Erythroblast (primary cell): ENCODE measurements around the gene LEUTX.

Experiments used
- DNase-seq, 2 experiments: peaks; one replicate each; lab custom pipeline; 2025; lab: John Stamatoyannopoulos, UW
- GATA1 ChIP-seq: IDR thresholded peaks from 2 replicates; pipeline ENCODE4 v1.6.1; 2011; ENCODE audit warnings: low read depth, mild to moderate bottlenecking, control low read depth, low read length, moderate library complexity
- POLR2A ChIP-seq: IDR thresholded peaks from 2 replicates; pipeline ENCODE4 v1.6.1; 2011; ENCODE audit warnings: mild to moderate bottlenecking, low read length

The LEUTX gene, protein sequence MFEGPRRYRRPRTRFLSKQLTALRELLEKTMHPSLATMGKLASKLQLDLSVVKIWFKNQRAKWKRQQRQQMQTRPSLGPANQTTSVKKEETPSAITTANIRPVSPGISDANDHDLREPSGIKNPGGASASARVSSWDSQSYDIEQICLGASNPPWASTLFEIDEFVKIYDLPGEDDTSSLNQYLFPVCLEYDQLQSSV

DNA sequence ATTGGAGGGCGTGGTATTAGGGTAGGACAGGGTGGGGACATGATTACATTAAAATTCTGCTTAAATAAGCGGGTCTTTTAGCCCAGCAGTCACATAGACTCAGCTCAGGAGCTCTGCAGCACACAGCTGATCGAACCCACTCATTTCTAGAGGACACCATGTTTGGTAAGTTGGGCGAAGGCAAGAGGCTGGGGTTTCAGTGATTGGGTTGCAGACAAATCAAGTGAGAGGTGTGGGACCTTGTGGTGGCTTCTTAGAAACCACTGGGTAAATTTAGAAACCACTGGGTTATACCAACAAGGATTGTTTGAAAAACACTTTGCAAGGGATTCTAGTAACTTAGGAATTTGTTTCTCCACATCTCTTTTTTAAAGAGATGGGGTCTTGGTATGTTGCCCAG is at the start of gene LEUTX:
LEUTX (plus strand) TSS at position 92 of the 400 bp plus-strand sequence; CDS start at position 159, 67 bp downstream.
- TF ChIP-seq POLR2A = no peak
- no peak for TF ChIP-seq GATA1
- no peak for DNase-seq

DNA sequence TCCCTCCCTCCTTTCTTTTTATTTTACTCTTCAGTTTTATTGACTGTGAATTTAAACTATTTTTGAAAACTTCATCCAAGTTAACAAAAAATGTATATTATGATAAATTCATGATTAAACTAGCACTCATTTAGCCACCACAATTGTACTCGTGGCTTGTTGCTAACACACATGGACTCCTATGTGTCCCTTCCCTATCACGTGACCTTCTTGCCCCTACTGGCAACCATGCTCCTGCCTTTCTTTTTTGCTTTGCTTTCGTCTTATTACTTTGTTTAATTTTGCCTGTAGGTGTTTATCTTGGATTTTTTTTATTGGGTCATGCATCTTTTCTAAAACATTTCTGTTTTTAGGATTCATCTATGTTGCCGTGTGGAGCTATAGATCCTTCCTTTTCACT is 49.1 kb upstream of the LEUTX start:
- TF ChIP-seq GATA1 = no peak
- no peak for TF ChIP-seq POLR2A
- DNase-seq = no peak

DNA sequence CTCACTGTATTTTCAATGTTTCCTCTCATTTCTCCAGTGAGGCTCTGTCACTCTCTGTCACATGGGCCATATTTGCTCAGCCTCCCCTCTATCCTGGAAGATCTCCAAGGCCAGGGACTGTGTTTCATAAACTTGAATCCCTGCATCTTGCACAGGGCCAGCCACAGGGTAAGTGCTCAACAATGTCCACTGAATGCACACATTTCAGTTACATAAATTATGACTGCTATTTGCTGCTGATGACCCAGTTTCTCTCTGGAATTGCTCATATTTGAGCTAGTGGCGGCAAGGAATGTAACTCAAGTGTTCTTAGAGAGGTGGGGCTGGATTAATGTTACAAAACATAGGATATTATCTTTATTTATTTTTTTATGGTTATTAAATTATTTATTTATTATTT is 47.0 kb upstream of the LEUTX start:
- TF ChIP-seq GATA1 (no peak), POLR2A (no peak)
- no peak for DNase-seq

DNA sequence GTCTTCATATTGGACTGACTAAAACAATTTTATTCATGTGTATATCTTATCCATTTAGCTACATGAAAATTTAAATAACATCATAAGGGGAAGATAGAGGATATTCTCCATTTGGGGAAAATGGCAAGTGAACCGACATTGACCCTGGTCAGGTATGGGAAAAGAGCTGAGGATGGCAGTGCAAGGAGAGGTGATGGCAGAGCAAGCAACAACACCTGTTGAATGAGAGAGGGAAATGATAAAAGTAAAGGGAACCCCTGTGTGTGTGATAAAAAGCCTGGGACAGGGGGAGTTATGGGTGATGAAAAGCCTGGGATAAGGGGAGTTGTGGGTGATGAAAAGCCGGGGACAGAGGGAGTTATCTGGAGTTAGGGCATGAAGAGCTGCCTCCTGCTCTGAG is 44.8 kb upstream of the LEUTX start:
- DNase-seq = no peak
- no peak for TF ChIP-seq POLR2A
- TF ChIP-seq GATA1 = no peak

DNA sequence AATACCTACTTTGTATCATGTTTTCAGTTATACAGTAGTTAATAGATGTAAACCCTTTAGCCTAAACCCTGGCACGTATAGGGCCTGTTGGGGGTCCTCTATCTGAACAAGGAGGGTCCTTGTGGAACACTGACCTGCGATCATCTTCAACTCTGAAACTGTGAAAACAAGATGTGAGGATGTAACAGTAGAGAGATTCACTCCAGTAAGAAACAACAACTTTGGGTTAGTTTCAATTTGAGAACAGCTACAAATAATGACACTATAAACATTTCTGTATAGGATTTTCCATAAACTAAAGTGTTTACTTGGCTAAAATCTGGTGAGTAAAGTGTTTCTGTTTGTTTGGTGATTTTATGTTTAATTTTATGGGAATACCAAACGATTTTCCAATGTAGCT is 43.0 kb upstream of the LEUTX start:
- DNase-seq = no peak
- no peak for TF ChIP-seq GATA1
- no peak for TF ChIP-seq POLR2A

DNA sequence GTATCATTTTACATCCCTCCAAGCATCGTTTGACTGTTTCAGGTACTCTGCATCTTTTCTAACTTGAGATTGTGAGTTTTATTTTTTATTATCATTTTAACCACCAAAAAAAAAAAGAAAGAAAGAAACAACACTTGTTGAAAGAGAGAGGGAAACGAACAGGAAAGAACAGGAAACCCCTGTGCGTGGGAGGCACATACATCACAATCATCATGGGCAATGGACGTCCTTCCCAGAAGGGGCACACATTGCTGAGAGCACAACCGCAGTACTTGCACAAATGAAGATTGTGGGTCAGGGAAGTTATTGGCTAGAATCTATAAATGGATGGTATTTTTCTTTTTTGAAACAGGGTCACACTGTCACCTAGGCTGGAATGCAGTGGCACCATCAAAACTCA is 42.6 kb upstream of the LEUTX start:
- no peak for DNase-seq
- TF ChIP-seq POLR2A (no peak), GATA1 (no peak)

DNA sequence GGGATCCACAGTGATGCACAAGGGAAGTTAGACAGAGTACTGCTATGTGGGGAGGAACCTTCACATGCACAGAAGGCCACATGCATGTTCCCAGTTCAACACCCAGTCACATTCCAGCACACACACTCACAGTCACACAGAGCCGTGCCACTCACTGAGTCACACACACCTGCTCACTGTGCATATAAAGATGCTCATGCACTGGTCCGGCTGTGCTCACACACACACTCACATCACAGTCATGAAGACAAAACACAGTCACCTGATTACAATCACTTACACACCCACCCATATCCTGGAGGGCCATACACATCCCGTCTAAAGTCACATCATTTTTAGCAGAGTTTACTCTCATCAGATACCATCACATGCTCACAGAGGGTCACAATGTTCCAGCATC is 41.3 kb upstream of the LEUTX start:
- no peak for DNase-seq
- TF ChIP-seq POLR2A = no peak

DNA sequence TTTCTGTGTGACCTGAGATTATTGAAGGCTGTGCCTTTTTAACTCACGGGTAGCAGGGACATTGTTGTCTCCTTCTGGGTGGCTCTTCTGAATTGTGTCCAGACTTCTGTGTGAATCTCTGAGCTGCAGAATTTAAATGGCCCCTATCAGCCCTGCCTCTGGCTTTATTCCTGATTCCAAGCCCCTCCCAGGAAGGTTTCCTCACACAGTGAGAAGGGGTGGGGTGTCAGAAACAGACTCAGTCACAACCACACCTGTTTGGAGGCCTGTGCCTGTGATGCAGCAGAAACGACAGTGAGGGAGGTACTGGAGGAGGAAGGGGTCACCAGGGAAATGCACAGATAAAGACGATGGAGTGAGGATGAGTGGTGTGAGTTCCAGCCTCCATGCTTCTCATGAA is 40.8 kb upstream of the LEUTX start, which contains the start of gene CLC:
CLC (minus strand) TSS at position 139 of the 400 bp plus-strand sequence; CDS start at position 62, 77 bp downstream.
- no peak for TF ChIP-seq GATA1
- TF ChIP-seq POLR2A = no peak
- DNase-seq = no peak

DNA sequence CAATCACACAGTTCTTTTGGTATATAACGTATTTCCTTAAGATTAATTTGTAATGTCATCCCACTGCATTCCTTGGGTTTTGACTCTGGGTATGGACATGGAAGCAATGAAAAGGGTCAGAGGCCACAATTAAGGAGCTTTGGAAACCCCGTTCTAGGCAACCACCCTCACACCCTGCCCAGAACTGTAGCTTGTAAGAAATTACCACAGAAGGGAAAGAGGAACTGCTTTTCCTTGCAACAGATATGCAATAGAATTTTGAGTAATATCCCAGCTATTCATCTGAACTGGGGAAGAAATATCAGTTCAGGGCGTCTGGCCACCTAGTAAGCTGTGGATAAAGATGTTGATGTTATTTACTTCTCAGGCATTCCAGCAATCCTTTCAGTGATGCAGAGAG is 39.8 kb upstream of the LEUTX start:
- TF ChIP-seq GATA1 (no peak), POLR2A (no peak)
- no peak for DNase-seq

DNA sequence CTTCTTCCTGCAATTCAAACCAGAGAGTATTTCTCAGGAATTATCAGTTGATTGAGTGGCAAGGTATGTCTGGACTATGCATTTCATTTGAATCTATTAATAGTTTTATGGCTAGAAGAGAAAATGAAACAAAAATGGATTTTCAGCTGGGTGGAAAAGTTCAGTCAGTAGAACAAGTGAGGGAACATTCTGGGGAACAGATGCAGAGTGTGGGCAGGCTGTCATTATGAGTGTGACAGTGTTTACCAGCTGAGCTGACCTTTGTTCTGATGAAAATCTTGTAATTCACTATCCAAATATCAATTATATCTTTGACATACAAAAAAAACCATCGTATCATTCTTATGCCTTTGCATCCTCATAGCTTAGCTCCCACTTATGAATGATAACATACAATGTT is 38.3 kb upstream of the LEUTX start:
- no peak for DNase-seq
- TF ChIP-seq GATA1 (no peak), POLR2A (no peak)

DNA sequence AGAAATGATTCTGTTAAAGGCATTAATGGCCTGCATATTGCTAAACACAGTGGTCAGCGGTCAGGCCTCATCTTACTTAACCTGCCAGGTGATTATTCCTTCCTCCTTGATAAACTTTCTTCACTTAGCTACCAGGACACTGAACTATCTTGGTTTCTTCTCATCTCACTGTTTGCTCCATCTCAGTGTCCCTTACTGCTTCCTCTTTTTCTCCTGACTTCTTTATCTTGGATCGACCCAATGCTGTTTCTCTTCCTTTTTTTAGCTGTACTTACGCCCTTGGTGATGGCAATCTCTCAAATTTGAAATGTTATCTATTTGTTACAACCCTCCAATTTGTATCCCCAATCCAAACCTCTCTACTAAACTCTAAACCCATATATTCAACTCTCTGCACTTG is 33.0 kb upstream of the LEUTX start:
- DNase-seq = no peak

DNA sequence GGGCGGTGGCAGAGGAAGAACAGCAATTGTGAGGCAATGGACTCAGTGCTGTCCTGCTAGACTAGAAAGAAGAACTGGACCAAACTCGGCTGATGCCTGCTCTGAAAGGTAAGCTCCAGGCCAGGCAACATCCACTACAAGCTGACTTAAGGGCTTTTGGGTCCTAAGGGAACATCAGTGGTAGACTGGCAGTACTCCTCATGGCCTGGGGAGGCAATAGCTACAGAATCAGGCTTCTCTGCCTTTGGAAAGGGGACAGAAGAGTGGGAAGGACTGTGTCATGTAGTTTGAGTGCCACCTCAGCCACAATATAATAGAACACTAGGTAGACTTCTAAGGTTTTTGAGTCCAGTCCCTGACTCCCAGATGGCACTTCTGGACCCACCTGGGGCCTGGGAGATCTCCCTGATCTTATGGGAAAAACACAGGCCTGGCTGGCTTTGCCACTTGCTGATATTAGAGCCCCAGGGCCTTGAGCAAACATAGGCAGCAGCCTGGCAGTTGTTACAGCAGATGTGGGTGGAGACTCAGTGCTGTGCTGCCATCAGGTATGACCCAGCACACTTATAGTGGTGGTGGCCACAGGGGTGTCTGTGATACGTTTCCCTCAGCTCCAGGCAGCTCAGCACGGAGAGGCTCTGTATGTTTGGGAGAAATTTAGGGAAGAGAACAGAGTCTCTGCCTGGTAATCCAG is 31.7 kb upstream of the LEUTX start:
- DNase-seq = no peak
- no peak for TF ChIP-seq POLR2A
- no peak for TF ChIP-seq GATA1

More for the DNA sequence above, 33.0 kb upstream of the LEUTX start:
- TF ChIP-seq POLR2A (no peak), GATA1 (no peak)

DNA sequence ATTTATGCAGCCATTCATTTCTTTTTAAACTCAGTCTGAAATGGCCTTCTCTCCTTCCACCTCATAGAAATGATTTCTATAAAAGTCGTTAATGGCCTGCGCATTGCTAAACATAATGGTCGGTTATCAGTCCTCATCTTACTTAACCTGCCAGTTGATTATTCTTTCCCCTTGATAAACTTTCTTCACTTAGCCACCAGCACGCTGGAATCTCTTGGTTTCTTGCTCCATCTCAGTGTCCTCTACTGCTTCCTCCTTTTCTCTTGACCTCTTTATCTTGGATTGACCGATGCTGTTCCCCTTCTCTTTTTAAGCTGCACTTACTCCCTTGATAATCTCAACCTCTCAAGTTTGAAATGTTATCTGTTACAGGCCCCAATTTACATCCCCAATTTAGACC is 28.7 kb upstream of the LEUTX start:
- TF ChIP-seq GATA1 (no peak), POLR2A (no peak)
- DNase-seq = no peak

DNA sequence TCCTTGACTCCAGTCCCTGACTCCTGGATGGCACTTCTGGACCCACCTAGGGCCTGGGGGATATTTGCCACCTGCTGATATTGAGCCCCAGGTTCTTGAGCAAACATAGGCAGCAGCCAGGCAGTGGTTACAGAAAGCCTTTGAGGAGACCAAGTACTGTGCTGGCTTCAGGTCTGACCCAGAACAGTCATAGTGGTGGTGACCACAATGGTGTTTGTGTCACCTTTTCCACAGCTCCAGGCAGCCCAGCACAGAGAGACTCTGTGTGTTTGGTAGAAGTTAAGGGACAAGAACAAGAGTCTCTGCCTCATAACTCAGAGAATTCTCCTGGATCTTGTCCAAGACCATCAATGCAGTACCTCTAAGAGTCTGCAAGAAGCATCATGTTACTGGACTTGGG is 26.3 kb upstream of the LEUTX start:
- TF ChIP-seq GATA1 = no peak
- TF ChIP-seq POLR2A = no peak
- DNase-seq = no peak

DNA sequence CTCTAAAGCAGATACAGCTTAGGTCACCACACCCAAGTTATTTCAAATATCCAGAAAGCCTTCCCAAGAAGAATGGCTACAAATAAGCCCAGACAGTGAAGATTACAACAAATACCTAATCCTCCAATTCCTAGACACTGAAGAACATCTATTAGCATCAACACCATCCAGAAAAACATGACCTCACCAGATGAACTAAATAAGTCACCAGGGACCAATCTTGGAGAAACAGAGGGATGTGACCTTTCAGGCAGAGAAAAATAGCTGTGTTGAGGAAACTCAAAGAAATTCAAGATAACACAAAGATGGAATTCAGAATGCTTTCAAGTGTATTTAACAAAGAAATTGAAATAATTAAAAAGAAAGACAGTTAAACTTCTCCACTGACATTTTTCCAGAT is 25.9 kb upstream of the LEUTX start:
- DNase-seq = no peak
- TF ChIP-seq POLR2A = no peak
- TF ChIP-seq GATA1 = no peak

DNA sequence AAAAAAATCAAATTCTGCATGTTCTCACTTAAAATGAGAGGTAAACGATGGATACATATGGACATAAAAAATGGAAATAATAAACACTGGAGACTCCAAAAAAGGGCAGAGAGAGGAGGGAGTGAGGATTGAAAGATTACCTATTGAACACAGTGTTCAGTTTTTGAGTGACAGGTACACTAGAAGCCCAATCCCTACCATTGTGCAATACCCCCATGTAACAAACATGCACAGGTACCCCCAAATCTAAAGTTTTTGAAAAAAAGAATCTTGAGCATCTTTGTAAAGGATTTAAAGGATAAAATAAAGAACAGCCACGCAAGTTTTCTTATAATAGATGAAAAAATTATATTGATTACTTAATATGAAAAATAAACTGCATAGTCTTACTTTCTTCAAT is 24.1 kb upstream of the LEUTX start:
- no peak for DNase-seq
- TF ChIP-seq GATA1 = no peak
- TF ChIP-seq POLR2A = no peak
